Measurements from ENCODE around the gene FAM177A1.
"Not testable (repeated sequence)": the region's sequence is repeated elsewhere in the genome, so short reads cannot be mapped to it uniquely, and the experiment has no call there.

FAM177A1 gene

DNA sequence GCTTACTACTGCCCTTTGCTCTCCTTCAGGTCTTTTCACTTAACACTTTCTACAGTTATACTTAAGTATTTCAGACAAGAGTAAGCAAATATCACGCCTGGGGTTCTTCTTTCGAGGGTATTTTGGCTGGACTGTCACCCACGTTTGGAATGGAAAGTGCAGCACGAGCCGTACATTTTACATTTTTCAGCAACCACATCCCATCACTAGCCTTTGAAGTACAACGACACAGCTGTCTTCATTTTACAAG lies 349 bp upstream of the FAM177A1 start:
- Mint-ChIP-seq H3K4me3 (peak overlapping the region; percentile 91), H3K27ac (peak overlapping the region; percentile 96), H3K9me3 (no peaks in the 10 kb centered on the region), H3K4me1 (ENCODE audit: low read depth) (peaks cover 30% of the 10 kb centered on the region), H3K36me3 (ENCODE audit: low read depth) (peaks cover 36% of the 10 kb centered on the region), H3K27me3 (no peaks in the 10 kb centered on the region)
- DNase-seq: no peak

DNA sequence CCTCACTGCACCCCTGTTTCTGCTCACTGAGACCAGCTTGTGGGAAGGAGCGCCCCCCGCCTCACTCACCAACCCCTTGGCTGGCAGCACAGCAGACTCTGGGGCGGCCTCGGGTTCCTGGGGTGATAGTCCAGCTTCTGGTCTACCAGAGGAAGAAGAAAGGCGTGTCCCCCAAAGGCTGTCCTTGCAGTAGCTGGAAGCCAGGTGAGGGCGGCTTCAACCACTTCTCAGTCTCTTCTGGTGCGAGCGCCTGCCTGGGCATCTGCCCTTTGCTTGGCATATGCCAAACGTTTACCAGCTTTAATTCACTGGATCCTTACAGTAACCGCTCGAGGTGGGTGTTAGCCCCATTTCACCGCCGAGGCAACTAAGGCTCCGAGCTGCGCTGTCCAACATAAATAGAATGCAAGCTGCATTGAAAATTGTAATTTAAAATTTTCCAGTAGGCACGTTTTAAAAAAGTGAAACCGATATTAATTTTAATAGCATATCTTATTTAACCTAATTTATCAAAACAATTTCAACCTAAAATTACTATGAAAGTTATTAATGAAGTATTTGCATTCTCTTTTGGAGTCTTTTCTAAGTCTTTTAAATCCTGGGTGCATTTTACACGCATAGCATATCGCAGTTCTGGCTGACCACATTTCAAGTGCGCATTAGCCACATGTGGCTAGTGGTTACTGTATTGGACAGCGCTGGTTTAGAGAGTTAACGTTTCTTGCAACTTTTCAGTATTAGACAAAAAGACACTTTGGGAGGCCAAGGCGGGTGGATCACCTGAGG lies 872 bp downstream of the FAM177A1 start:
- no peak for DNase-seq

DNA sequence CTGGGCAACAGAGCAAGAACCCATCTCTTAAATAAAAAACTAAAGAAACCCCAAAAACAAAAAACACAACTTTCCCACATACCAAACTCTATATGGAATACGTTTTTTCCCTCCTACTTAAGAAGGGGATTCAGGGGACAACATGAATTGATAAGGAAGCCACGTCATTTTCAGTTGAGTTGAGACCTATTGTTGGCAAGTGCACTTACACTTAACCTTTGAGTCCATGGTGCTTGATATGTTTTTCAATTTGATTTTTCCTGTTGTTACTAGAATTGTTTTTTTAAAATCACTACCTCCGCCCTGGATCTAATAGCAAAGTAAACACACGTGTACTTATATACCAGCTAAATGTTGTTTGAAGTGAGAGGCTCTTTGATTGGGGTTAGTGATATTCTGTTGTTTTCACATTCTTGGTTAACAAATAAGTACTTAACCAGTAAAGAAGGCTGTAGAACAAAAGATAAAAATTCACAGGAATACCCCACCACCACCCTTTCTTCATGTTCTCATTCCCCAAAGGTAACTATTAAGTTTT lies 2.0 kb downstream of the FAM177A1 start:
- H3K27me3 Mint-ChIP-seq: no peaks in the 10 kb centered on the region
- H3K27ac Mint-ChIP-seq: no peak overlapping the region
- H3K4me3 Mint-ChIP-seq: peak overlapping the region; percentile 91
- H3K4me1 Mint-ChIP-seq (ENCODE audit: low read depth): peaks cover 31% of the 10 kb centered on the region
- H3K9me3 Mint-ChIP-seq: no peaks in the 10 kb centered on the region
- DNase-seq: no peak
- H3K36me3 Mint-ChIP-seq (ENCODE audit: low read depth): peaks cover 52% of the 10 kb centered on the region

More for the DNA sequence above, 872 bp downstream of the FAM177A1 start:
- H3K27me3 Mint-ChIP-seq: no peaks in the 10 kb centered on the region
- peak overlapping the region; percentile 99 for H3K27ac Mint-ChIP-seq
- no peaks in the 10 kb centered on the region for H3K9me3 Mint-ChIP-seq
- peaks cover 31% of the 10 kb centered on the region for H3K4me1 Mint-ChIP-seq (ENCODE audit: low read depth)
- peak overlapping the region; percentile 91 for H3K4me3 Mint-ChIP-seq
- peaks cover 47% of the 10 kb centered on the region for H3K36me3 Mint-ChIP-seq (ENCODE audit: low read depth)

DNA sequence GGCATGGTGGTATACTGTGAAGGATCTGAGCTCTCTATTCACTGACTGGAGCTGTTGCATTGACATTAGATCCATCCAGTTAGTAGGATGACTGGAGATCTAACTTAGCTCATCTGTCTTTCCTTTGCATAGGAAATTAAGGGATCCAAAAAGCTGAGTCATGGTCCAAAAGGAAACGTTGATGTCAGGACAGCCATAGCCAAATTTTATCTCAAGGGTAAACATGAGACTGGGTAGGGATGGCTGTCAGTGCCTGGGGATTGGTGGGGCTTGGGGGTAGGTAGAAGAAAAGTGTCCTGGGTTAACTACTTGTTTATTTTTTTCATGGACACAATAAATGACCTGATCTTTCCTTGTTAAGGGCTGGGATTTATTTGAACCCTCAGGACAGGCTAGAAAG lies 4.6 kb downstream of the FAM177A1 start:
- Mint-ChIP-seq H3K9me3 (no peaks in the 10 kb centered on the region), H3K27ac (peak overlapping the region; percentile 7), H3K4me3 (no peak overlapping the region), H3K27me3 (no peaks in the 10 kb centered on the region), H3K36me3 (ENCODE audit: low read depth) (peaks cover 59% of the 10 kb centered on the region), H3K4me1 (ENCODE audit: low read depth) (peaks cover 23% of the 10 kb centered on the region)
- DNase-seq: no peak

DNA sequence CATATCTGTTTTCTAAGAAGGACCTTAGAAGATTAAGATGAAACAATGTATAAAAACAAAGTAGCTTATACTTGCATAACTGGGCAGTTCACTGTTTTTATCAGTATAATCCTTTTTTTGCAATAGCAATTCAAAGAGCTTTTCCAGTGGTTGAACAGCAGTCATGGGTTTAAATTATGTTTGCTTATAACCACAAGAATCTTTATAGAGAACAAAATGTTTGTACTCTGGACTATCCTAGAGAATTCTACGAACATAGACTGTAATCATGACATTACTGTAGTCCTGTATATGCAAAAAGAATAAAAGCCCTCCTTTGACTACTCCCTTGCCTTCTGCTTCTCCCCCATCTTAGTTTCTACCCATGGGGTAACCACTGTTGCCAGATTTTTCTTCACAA lies 5.7 kb downstream of the FAM177A1 start:
- no peak for DNase-seq
- Mint-ChIP-seq H3K36me3 (ENCODE audit: low read depth) (peaks cover 57% of the 10 kb centered on the region), H3K4me1 (ENCODE audit: low read depth) (peaks cover 24% of the 10 kb centered on the region), H3K27ac (no peak overlapping the region), H3K9me3 (no peaks in the 10 kb centered on the region), H3K27me3 (no peaks in the 10 kb centered on the region), H3K4me3 (no peak overlapping the region)

DNA sequence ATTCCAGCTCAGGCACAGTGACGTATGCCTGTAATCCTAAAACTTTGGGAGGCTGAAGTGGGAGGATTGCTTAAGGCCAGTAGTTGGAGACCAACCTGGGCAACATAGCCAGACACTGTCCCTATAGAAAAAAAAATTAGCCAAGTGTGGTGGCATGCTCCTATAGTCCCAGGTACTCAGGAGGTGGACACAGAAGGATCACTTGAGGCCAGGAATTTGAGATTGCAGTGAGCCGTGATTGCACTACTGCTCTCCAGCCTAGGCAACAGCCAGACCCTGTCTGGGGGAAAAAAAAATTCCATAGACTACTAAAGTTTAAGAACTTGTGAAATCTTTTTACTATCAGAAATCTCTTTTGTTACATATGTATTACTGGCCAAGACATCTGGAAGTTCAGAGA lies 6.6 kb downstream of the FAM177A1 start:
- H3K4me1 Mint-ChIP-seq (ENCODE audit: low read depth): peaks cover 21% of the 10 kb centered on the region
- peaks cover 59% of the 10 kb centered on the region for H3K36me3 Mint-ChIP-seq (ENCODE audit: low read depth)
- DNase-seq: no peak
- no peaks in the 10 kb centered on the region for H3K27me3 Mint-ChIP-seq
- no peak overlapping the region for H3K27ac Mint-ChIP-seq
- H3K4me3 Mint-ChIP-seq: no peak overlapping the region
- H3K9me3 Mint-ChIP-seq: no peaks in the 10 kb centered on the region

DNA sequence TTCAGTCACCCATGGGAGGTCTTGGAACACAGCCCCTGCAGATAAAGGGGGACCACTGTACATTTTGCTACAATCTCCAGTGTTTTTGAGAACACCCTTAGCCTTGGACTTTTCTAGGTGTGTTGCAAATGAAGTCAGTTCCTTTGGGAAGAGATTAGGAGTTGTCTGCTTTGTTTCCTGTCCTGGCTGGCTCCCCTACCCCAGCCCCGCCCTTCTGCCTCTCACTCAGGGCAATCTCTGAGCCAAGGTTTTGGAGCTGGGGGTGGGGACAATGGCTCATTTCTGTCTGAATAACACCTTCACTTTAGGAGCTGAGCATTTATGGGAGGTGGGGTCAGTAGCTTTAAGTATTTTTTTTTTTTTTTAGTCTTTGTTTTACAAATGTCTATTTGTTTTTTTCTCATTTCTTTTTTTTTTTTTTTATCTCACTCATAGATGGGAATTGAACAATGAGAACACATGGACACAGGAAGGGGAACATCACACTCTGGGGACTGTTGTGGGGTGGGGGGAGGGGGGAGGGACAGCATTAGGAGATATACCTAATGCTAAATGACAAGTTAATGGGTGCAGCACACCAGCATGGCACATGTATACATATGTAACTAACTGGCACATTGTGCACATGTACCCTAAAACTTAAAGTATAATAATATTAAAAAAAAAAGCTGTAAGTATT lies 15.2 kb downstream of the FAM177A1 start:
- not testable (repeated sequence) for H3K27me3 Mint-ChIP-seq, DNase-seq, H3K9me3 Mint-ChIP-seq, H3K4me3 Mint-ChIP-seq, H3K27ac Mint-ChIP-seq
- Mint-ChIP-seq H3K36me3 (ENCODE audit: low read depth) (peaks cover 59% of the 10 kb centered on the region), H3K4me1 (ENCODE audit: low read depth) (peaks cover 11% of the 10 kb centered on the region)

DNA sequence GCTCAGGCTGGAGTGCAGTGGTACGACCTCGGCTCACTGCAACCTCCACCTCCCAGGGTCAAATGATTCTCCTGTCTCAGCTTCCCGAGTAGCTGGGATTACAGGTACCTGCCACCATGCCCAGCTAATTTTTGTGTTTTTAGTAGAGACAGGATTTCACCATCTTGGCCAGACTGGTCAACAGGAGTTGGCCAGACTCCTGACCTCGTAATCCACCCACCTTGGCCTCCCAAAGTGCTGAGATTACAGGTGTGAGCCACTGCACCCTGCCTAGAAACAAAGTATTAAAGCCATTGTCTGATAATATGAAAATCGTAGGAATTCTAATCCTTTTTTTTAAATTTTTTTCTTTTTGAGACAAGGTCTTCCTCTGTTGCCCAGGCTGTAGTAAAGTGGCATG lies 19.7 kb downstream of the FAM177A1 start:
- not testable (repeated sequence) for H3K27ac Mint-ChIP-seq; H3K9me3 Mint-ChIP-seq; H3K27me3 Mint-ChIP-seq; H3K4me1 Mint-ChIP-seq (ENCODE audit: low read depth); H3K4me3 Mint-ChIP-seq; DNase-seq
- peaks cover 57% of the 10 kb centered on the region for H3K36me3 Mint-ChIP-seq (ENCODE audit: low read depth)

DNA sequence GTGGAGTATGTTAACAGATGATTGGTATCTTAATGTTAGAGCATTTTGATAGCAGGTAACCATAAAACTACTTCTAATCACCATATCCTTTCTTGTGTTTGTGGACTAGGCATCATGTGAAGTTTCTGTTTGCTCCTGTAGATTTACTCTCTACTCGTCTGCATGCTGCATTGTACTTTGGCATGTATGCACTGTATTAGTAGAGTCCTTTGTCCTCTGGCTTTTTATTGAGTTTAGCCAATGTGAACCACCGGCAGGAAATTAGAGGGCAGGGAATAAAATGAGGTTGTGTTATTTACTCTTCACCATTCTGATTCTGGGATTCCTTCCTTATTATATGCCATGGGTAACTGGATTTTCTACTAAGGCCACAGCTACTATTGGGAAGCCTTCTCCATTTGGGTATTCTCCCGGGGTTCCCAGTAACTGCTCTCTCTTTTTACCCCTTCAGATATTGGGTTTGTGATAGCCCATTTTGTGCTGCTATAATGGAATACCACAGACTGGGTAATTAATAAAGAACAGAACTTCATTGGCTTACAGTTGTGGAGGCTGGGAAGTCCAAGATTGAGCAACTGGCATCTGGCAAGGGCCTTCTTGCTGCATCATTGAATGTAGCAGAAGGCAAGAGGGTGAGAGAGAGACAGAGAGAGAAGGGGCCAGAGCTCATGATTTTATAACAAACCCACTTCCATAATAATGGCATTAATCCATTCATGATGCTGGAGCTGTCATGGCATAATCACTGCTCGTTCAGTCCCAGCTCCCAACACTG lies 22.4 kb downstream of the FAM177A1 start:
- Mint-ChIP-seq H3K4me1 (ENCODE audit: low read depth) (no peaks in the 10 kb centered on the region), H3K4me3 (no peak overlapping the region), H3K9me3 (no peaks in the 10 kb centered on the region), H3K27me3 (no peaks in the 10 kb centered on the region), H3K27ac (no peak overlapping the region), H3K36me3 (ENCODE audit: low read depth) (peaks cover 65% of the 10 kb centered on the region)
- DNase-seq: no peak

DNA sequence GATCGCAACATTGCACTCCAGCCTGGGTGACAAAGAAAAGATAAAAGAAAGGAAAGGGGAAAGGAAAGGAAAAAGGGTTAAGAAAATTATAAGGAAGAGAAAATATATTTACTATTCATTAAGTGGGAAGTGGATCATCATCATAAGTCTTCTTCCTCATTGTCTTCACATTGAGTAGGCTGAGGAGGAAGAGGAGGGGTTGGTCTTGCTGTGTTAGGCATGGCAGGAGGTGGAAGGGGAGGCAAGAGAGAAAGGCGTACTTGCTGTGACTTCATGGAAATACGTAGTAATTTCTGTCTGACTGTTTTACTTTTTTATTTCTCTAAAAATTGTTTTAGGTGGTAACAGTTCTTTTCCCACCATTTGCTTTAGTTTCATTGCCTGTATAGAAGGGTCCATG lies 26.2 kb downstream of the FAM177A1 start:
- no peaks in the 10 kb centered on the region for H3K4me1 Mint-ChIP-seq (ENCODE audit: low read depth)

DNA sequence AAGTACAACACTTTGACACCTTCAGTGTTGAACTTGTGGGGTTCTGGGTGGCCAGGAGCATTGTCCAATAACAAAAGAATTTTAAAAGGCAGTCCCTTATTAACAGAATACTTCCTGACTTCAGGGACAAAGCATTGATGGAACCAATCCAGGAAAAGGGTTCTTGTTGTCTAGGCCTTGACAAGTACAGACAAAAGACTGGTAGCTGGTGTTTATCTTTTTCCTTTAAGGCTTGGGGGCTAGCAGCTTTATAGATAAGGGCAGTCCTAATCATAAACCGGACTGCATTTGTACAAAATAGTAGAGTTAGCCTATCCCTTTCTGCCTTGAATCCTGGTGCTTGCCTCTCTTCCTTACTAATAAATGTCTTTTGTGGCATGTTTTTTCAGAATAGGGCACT lies 27.4 kb downstream of the FAM177A1 start:
- H3K27ac Mint-ChIP-seq: no peak overlapping the region
- H3K27me3 Mint-ChIP-seq: no peaks in the 10 kb centered on the region
- no peaks in the 10 kb centered on the region for H3K4me1 Mint-ChIP-seq (ENCODE audit: low read depth)
- no peak overlapping the region for H3K4me3 Mint-ChIP-seq
- H3K36me3 Mint-ChIP-seq (ENCODE audit: low read depth): peaks cover 64% of the 10 kb centered on the region
- DNase-seq: no peak
- H3K9me3 Mint-ChIP-seq: no peaks in the 10 kb centered on the region

More for the DNA sequence above, 26.2 kb downstream of the FAM177A1 start:
- H3K36me3 Mint-ChIP-seq (ENCODE audit: low read depth): peaks cover 70% of the 10 kb centered on the region
- no peak for DNase-seq
- H3K27ac Mint-ChIP-seq: peak overlapping the region; percentile 52
- H3K4me3 Mint-ChIP-seq: no peak overlapping the region
- no peaks in the 10 kb centered on the region for H3K9me3 Mint-ChIP-seq
- no peaks in the 10 kb centered on the region for H3K27me3 Mint-ChIP-seq

DNA sequence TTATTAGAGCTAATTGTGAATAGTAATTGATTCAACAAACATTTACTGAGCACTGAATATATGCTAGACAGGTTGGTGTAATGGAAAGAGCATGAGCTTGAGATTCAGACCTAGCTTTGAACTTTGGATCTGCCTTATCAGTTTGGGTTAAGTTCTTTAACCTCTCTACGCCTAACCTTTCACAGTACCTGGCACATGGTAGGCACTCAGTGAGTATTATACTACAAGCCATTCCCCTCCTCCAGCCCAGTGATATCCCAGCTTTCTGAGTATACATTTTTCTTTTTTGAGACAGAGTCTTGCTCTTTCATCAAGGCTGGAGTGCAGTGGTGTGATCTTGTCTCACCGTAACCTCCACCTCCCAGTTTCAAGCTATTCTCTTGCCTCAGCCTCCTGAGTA lies 32.0 kb downstream of the FAM177A1 start:
- Mint-ChIP-seq H3K27me3 (no peaks in the 10 kb centered on the region), H3K9me3 (no peaks in the 10 kb centered on the region), H3K4me1 (ENCODE audit: low read depth) (no peaks in the 10 kb centered on the region), H3K36me3 (ENCODE audit: low read depth) (peaks cover 64% of the 10 kb centered on the region), H3K4me3 (no peak overlapping the region), H3K27ac (no peak overlapping the region)
- no peak for DNase-seq

DNA sequence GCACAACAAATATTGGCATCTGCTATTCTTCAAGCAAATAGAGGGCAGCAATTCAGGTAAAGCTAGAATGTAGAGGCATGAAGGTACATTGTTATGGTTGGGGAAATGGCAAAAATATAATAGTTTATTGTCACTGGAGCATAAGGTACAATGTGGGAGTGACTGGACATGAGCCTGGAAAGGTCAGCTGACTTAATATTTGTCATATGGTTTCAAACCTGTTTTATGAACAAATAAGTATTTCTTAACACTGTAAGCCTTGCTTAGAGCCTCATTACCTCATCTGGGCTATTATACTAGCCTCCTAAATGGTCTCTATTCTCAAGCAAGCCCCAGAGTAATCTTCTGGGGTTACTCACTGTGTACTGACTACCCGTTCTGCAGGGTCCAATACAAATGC lies 33.7 kb downstream of the FAM177A1 start:
- no peaks in the 10 kb centered on the region for H3K4me1 Mint-ChIP-seq (ENCODE audit: low read depth)
- DNase-seq: no peak
- no peak overlapping the region for H3K4me3 Mint-ChIP-seq
- H3K9me3 Mint-ChIP-seq: no peaks in the 10 kb centered on the region
- H3K27me3 Mint-ChIP-seq: no peaks in the 10 kb centered on the region
- peaks cover 69% of the 10 kb centered on the region for H3K36me3 Mint-ChIP-seq (ENCODE audit: low read depth)
- no peak overlapping the region for H3K27ac Mint-ChIP-seq

DNA sequence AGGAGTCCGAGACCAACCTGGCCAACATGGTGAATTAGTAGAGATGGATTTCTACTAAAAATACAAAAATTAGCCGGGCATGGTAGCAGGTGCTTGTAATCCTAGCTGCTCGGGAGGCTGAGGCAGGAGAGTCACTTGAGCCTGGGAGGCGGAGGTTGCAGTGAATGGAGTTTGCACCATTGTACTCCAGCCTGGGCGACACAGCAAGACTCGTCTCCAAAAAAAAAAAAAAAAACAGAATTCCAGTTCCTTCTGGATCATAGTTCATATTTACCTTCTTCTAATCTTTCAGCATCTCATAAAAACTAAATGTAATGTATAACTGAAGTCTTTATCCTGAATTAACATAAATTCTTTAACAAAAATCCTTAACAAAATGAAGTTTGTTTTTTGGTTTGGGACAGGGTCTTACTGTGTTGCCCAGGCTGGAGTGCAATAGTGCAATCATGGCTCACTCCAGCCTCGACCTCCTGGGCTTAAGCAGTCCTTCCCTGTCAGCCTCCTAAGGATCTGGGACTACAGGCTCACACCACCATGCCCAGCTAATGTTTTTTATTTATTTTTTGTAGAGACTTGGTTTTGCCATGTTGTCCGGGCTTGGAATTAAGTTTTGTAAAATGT lies 37.6 kb downstream of the FAM177A1 start:
- peak overlapping the region; percentile 76 for H3K27ac Mint-ChIP-seq
- H3K36me3 Mint-ChIP-seq (ENCODE audit: low read depth): peaks cover 81% of the 10 kb centered on the region

More for the DNA sequence above, 37.6 kb downstream of the FAM177A1 start:
- Mint-ChIP-seq H3K4me1 (ENCODE audit: low read depth) (no peaks in the 10 kb centered on the region), H3K27me3 (no peaks in the 10 kb centered on the region), H3K9me3 (no peaks in the 10 kb centered on the region), H3K4me3 (no peak overlapping the region)
- no peak for DNase-seq

Data from activated T-cell treated with anti-CD3 and anti-CD28 coated beads, Interleukin-2, amount 50 U/mL, for 24 hours (primary cell).